Prostate gland (tissue), 2 donors: Measurements from ENCODE around the gene FCER2.

Source experiments
- CTCF ChIP-seq, 4 experiments: fragments of 200-600 bp in 2 of 4; fragments of 450-650 bp in 2 of 4; sonication (generic) in 2 of 4; IDR thresholded peaks; 1 replicate in 3 of 4; 2 replicates in 1 of 4; pipeline ENCODE4 v1.5.1; 2016 to 2019; ENCODE audit warnings: antibody characterized with exemption in 4 of 4, mild to moderate bottlenecking in 2 of 4, moderate library complexity in 2 of 4
- POLR2A ChIP-seq: fragments of 450-650 bp; IDR thresholded peaks from one replicate; pipeline ENCODE4 v1.6.1; 2016; ENCODE audit warnings: antibody characterized with exemption, mild to moderate bottlenecking

GRCh38 chr19:7746903-7747884 is 45.3 kb upstream of the FCER2 start, which contains the start of gene CD209:
- no peak for TF ChIP-seq POLR2A
- no peak for TF ChIP-seq CTCF (IDR thresholded peaks at IDR 0.05)
